Esophagus squamous epithelium (tissue), 5 donors: ENCODE results near the gene TTYH1. TPM values are rescaled to one million over a fixed set of nuclear protein-coding genes. Genes with fewer than 3 reads are reported as not detected.

ENCODE experiments used
- DNase-seq: peaks from one replicate; lab custom pipeline; 2025; lab: John Stamatoyannopoulos, UW
- H3K27ac ChIP-seq, 4 donors: fragments of 200-600 bp; sonication (generic); one replicate each; pipeline ENCODE4 v1.5.1; 2016 to 2019; ENCODE audit warnings: mild to moderate bottlenecking in 1 of 4
- H3K27me3 ChIP-seq, 4 donors: fragments of 200-600 bp; sonication (generic); 1 replicate in 3 of 4; 2 replicates in 1 of 4; pipeline versions ENCODE4 v1.5.1 to v1.6.0; 2017 to 2021; ENCODE audit warnings: antibody characterized with exemption in 1 of 4
- H3K36me3 ChIP-seq, 3 donors: fragments of 200-600 bp; sonication (generic); one replicate each; pipeline ENCODE4 v1.5.1; 2016 to 2019
- H3K4me1 ChIP-seq, 3 donors: fragments of 200-600 bp; sonication (generic); one replicate each; pipeline ENCODE4 v1.5.1; 2017 to 2019
- H3K4me3 ChIP-seq, 4 donors: fragments of 200-600 bp; sonication (generic); 1 replicate in 3 of 4; 2 replicates in 1 of 4; pipeline ENCODE4 v1.5.1; 2016 to 2019; ENCODE audit warnings: mild to moderate bottlenecking in 2 of 4, moderate library complexity in 1 of 4
- H3K9me3 ChIP-seq, 3 donors: fragments of 200-600 bp; sonication (generic); one replicate each; pipeline ENCODE4 v1.5.1; 2016 to 2019
- POLR2A ChIP-seq, 4 donors: fragments of 450-650 bp; IDR thresholded peaks; one replicate each; pipeline ENCODE4 v1.6.1; 2017; ENCODE audit warnings: antibody characterized with exemption in 4 of 4, mild to moderate bottlenecking in 4 of 4, moderate library complexity in 3 of 4
- WGBS, 2 donors: methylation state at CpG; one replicate each; pipeline ENCODE4 v1.1.5; 2018; 5-methylcytosine and 5-hydroxymethylcytosine counted together
- intact Hi-C: fragments of 100-400 bp; cut with DNase I; formaldehyde crosslinking; loops from one replicate; pipeline ENCODE4 v1.15.0; 2022
- total RNA-seq, 4 donors: library from RNA; depleted of rRNA; stranded (reverse); fragments of >200 nt; gene quantifications; one replicate each; pipeline ENCODE4 v1.1.0, GENCODE V29; 2016
- TF ChIP-seq, protein P1 (sequence below), 6 experiments: fragments of 450-650 bp in 4 of 6; fragments of 200-600 bp in 2 of 6; sonication (generic) in 2 of 6; IDR thresholded peaks; one replicate each; pipeline ENCODE4 v1.5.1; 2016 to 2019; ENCODE audit warnings: antibody characterized with exemption in 6 of 6, mild to moderate bottlenecking in 4 of 6, moderate library complexity in 4 of 6
- donor health status: DM: yes; HTN: yes; CAD: no.

The TTYH1 gene
- total RNA-seq, 4 donors from 2014 or later: 0.44 to 4.4 (median 2.0) TPM; not detected in 1

DNA sequence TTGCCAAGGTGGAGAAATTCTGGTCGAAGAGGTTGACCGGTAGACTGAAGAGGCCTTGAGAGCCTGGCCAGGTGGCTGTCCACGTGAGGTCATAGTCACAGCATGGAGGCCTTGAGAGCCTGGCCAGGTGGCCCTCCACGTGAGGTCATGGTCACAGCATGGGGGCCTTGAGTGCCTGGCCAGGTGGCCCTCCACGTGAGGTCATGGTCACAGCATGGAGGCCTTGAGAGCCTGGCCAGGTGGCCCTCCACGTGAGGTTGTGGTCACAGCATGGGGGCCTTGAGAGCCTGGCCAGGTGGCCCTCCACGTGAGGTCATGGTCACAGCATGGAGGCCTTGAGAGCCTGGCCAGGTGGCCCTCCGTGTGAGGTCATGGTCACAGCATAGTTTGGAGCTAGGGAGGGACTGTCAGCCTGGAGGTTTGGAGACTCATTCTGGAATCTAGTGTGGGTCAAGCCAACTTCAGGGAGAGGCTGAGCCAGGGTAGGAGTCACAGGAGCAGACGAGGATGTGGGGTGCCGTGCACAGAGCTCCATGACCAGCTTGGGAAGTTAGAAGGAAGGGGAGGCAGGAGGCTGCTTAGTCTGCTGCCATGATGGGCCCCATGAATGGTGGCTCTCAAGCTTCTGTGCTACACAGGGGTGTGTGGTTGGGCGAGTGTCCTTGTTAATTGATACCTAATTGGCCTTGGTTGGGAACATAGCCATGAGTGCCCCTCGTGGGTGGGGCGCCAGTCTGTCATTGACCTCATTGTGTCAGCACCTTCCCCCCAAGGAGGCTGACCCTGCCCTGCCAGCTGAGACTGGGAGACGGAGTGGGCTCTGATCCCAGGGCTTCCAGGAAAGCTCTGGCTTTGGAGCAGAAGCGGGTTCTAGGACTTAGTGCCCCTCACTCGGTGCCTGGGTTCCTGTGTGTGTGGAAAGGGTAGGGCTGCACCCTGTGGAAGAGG lies 44.3 kb downstream of the TTYH1 start:
- Histone ChIP-seq H3K27me3 (no peaks in the 10 kb centered on the region), H3K9me3 (no peaks in the 10 kb centered on the region), H3K4me3 (no peak overlapping the region), H3K36me3 (peaks cover 55 to 78% (median 64%) of the 10 kb centered on the region in 3 donors), H3K27ac (peak overlapping the region in 1 of 4 donors; percentile 9), H3K4me1 (peaks cover 14 to 56% (median 27%) of the 10 kb centered on the region in 3 donors)
- 67% methylated on average over 5 to 10 of the region's 16 CpGs for WGBS, 2 donors
- intact Hi-C loops: no loop called here
- TF ChIP-seq POLR2A (IDR thresholded peaks at IDR 0.05): no peak
- TF ChIP-seq, protein P1, sequence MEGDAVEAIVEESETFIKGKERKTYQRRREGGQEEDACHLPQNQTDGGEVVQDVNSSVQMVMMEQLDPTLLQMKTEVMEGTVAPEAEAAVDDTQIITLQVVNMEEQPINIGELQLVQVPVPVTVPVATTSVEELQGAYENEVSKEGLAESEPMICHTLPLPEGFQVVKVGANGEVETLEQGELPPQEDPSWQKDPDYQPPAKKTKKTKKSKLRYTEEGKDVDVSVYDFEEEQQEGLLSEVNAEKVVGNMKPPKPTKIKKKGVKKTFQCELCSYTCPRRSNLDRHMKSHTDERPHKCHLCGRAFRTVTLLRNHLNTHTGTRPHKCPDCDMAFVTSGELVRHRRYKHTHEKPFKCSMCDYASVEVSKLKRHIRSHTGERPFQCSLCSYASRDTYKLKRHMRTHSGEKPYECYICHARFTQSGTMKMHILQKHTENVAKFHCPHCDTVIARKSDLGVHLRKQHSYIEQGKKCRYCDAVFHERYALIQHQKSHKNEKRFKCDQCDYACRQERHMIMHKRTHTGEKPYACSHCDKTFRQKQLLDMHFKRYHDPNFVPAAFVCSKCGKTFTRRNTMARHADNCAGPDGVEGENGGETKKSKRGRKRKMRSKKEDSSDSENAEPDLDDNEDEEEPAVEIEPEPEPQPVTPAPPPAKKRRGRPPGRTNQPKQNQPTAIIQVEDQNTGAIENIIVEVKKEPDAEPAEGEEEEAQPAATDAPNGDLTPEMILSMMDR (IDR thresholded peaks at IDR 0.05): no peak
- no peak for DNase-seq

DNA sequence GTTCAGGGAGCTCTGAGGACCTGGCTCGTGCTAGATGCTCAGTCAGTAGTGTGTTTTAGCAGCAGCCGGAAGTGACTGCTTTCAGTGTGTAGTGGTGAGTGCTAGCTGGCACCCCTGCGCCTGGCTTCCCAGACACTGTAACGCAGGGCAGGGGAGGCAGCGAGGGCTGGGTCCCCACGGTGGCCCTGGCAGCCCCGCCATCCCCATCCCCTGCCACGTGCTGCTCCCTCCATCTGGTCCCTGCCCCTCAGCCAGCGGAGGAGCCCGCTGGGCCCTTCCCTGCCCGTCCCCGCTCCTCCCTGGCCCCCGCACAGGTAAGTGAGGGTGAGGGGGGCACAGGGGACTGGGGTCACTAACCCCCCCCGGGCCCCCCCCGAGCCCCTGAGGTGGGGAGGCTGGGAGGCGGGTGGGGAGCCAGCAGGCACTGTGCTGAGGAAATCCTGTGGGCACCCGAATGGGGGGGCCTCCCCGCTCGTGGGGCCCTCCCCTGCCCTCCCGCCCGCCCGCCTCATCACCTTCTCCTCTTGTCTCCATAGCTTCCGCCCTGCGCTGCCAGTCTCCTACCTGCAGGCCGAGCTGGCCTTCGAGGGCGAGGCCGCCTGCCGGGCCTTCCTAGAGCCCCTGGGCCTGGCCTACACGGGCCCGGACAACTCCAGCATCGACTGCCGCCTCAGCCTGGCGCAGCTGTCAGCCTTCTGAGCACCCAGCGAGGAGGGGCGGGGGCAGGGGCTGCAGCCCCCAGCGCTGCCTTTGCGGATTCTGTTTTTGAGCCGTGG lies 45.2 kb downstream of the TTYH1 start:
- Histone ChIP-seq H3K9me3 (no peaks in the 10 kb centered on the region), H3K27me3 (no peaks in the 10 kb centered on the region), H3K36me3 (peaks cover 46 to 69% (median 55%) of the 10 kb centered on the region in 3 donors), H3K27ac (peak overlapping the region in 2 of 4 donors; percentile 9 to 65), H3K4me1 (peaks cover 14 to 63% (median 27%) of the 10 kb centered on the region in 3 donors), H3K4me3 (no peak overlapping the region)
- WGBS, 2 donors: 100% methylated on average over 3 of the region's 39 CpGs; no CpG with 5 or more reads in 1 of the 2 donors
- TF ChIP-seq, protein P1 (IDR thresholded peaks at IDR 0.05): no peak
- no peak for TF ChIP-seq POLR2A (IDR thresholded peaks at IDR 0.05)
- intact Hi-C loops: no loop called here
- no peak for DNase-seq

DNA sequence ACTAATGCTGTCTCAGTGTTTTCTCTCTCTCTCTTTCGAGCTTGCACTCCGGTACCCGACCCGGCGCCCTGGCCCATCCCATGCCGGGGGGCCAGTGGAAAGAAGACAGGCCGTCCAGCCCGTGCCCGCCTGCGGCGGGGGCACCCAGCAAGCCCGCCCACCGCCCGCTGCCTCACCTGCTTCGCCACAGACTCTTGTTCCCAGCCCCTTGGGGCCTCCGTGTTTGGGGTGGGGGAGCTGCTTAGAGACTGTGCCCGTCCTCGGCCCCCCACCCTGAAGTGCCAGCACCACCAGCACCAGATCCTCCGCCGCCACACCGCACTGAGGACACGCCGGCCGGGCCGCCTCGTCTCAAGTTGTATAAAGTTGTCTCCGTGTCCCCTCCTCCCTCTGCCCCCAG lies 45.9 kb downstream of the TTYH1 start:
- H3K36me3 ChIP-seq: peaks cover 38 to 61% (median 47%) of the 10 kb centered on the region in 3 donors
- H3K27ac ChIP-seq: peak overlapping the region in 2 of 4 donors; percentile 33 to 65
- no peaks in the 10 kb centered on the region for H3K27me3 ChIP-seq

DNA sequence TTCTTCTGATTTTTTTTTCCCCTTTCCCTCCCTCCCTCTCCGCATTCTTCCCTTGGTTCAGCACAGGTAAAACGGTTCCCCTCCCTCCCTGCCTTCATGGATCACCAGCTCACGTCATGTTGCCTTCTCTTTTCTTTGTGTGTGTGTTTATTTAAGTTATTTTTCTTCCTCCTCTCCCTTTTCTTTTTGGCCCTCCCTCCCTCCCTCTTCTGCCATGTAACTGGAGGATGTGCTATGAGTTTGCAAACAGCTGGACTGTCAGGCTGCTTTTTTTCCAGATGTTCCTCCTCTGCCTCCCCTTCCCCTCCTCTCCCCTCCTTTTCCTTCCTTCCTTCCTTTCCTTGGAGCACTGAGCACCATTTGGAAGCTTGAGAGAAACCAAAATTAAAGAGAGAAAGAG lies 46.3 kb downstream of the TTYH1 start:
- peaks cover 34 to 57% (median 43%) of the 10 kb centered on the region in 3 donors for H3K36me3 ChIP-seq
- peak overlapping the region in 2 of 4 donors; percentile 76 to 84 for H3K4me3 ChIP-seq
- no peak for TF ChIP-seq POLR2A (IDR thresholded peaks at IDR 0.05)
- intact Hi-C loops: no loop called here
- no peak for DNase-seq
- no peaks in the 10 kb centered on the region for H3K9me3 ChIP-seq
- H3K27ac ChIP-seq: peak overlapping the region; percentile 95 to 100 (median 100)
- peaks cover 14 to 65% (median 27%) of the 10 kb centered on the region in 3 donors for H3K4me1 ChIP-seq
- no peaks in the 10 kb centered on the region for H3K27me3 ChIP-seq
- WGBS, 2 donors: 42 to 45% methylated on average over 3 of the region's 3 CpGs

More for the DNA sequence above, 45.9 kb downstream of the TTYH1 start:
- no peak for TF ChIP-seq POLR2A (IDR thresholded peaks at IDR 0.05)
- TF ChIP-seq, protein P1 (IDR thresholded peaks at IDR 0.05): no peak
- Histone ChIP-seq H3K4me3 (no peak overlapping the region), H3K4me1 (peaks cover 14 to 65% (median 27%) of the 10 kb centered on the region in 3 donors), H3K9me3 (no peaks in the 10 kb centered on the region)
- DNase-seq: no peak
- intact Hi-C loops: no loop called here
- WGBS, 2 donors: 68 to 83% methylated on average over 10 to 24 of the region's 27 CpGs

DNA sequence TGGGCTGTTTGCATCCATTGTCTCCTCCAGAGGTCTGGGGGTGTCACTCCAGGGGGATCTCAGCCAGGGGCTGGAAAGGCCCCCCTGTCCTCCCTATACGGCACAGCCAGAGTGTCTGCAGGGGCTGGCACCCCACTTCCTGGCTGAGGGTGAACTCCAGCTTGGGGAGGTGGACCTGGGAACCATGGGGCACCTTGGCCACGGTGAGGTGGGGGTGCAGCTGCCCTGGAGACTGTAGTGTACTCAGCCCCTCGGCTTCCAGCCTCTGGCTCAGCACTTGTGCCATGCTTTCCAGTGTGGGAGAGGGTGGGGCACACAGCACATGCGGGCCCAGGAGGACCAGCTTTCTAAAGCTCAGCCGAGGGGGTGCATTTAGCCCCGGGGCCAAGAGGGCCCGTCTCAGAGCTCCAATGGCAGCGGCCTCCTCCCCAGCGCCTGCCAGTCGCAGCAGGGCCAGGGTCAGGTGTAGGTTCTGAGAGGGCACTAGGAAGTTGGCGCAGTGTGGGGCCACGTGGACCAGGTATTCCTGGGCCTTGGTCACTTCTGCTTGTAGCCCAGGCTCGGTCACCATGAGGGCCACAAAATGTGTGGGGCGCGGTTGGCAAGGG lies 46.9 kb downstream of the TTYH1 start:
- TF ChIP-seq, protein P1 (IDR thresholded peaks at IDR 0.05): no peak
- TF ChIP-seq POLR2A (IDR thresholded peaks at IDR 0.05): no peak
- Histone ChIP-seq H3K9me3 (no peaks in the 10 kb centered on the region), H3K36me3 (peaks cover 29 to 52% (median 38%) of the 10 kb centered on the region in 3 donors), H3K27ac (peak overlapping the region; percentile 95 to 100 (median 100)), H3K27me3 (no peaks in the 10 kb centered on the region), H3K4me1 (peaks cover 14 to 65% (median 27%) of the 10 kb centered on the region in 3 donors), H3K4me3 (peak overlapping the region; percentile 61 to 84 (median 73))
- no peak for DNase-seq
- 49 to 61% methylated on average over 7 to 11 of the region's 15 CpGs for WGBS, 2 donors
- intact Hi-C loops: no loop called here
